Measurements from ENCODE around the gene ZNF410.

Gene ZNF410

DNA sequence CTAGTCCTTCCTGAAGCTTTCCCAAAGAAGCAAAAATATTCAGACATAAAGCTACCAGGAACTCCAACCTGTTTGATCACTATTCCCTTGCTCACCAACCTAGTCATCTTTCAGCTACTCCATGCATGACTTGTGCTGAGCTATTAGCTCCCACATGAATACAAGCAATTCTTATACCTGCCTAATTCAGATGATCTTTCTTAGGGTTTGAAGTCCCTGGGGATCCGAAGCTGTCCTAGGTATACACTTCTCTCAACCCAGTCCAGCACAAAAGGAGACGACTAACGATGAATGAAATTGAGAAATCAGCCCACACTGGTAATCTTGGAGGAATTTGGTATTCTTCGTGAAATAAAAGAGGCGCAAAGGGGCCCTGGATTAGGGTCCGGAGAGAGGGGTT is 35.7 kb upstream of the ZNF410 start:
- no peaks in the 10 kb centered on the region; the same call in 1 of the 2 replicates for H3K79me2 ChIP-seq (ENCODE audit: insufficient read depth, low read length)
- H2AFZ ChIP-seq (ENCODE audit: low read depth, low read length, severe bottlenecking): peak overlapping the region; percentile 96
- H3K27me3 ChIP-seq (ENCODE audit: low read length): no peaks in the 10 kb centered on the region
- no peaks in the 10 kb centered on the region for H3K9me3 ChIP-seq (ENCODE audit: insufficient read depth, low read length)
- peaks cover 39% of the 10 kb centered on the region for H3F3A ChIP-seq (ENCODE audit: insufficient read depth)
- H3K9ac ChIP-seq (ENCODE audit: low read length): peak overlapping the region; percentile 70
- H3K36me3 ChIP-seq (ENCODE audit: low read length): no peaks in the 10 kb centered on the region
- H3K27ac ChIP-seq (ENCODE audit: low read depth, low read length): no peak overlapping the region
- peak overlapping the region; percentile 85 for H3K4me2 ChIP-seq (ENCODE audit: low read depth, low read length, poor library complexity, severe bottlenecking)
- no peaks in the 10 kb centered on the region for H3K9me2 ChIP-seq (replicated peaks; ENCODE audit: insufficient read depth, low read length)
- TF ChIP-seq EZH2phosphoT487 (conservative IDR thresholded peaks at IDR 0.05; ENCODE audit: low read length): no peak
- TF ChIP-seq, protein P1, sequence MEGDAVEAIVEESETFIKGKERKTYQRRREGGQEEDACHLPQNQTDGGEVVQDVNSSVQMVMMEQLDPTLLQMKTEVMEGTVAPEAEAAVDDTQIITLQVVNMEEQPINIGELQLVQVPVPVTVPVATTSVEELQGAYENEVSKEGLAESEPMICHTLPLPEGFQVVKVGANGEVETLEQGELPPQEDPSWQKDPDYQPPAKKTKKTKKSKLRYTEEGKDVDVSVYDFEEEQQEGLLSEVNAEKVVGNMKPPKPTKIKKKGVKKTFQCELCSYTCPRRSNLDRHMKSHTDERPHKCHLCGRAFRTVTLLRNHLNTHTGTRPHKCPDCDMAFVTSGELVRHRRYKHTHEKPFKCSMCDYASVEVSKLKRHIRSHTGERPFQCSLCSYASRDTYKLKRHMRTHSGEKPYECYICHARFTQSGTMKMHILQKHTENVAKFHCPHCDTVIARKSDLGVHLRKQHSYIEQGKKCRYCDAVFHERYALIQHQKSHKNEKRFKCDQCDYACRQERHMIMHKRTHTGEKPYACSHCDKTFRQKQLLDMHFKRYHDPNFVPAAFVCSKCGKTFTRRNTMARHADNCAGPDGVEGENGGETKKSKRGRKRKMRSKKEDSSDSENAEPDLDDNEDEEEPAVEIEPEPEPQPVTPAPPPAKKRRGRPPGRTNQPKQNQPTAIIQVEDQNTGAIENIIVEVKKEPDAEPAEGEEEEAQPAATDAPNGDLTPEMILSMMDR (IDR thresholded peaks at IDR 0.05; ENCODE audit: insufficient read depth, low read length, poor library complexity, severe bottlenecking): no peak
- no peaks in the 10 kb centered on the region for H4K20me1 ChIP-seq (ENCODE audit: low read depth, low read length)
- H3K4me3 ChIP-seq (ENCODE audit: insufficient read depth, low read length, poor library complexity, severe bottlenecking): peak overlapping the region; percentile 62

DNA sequence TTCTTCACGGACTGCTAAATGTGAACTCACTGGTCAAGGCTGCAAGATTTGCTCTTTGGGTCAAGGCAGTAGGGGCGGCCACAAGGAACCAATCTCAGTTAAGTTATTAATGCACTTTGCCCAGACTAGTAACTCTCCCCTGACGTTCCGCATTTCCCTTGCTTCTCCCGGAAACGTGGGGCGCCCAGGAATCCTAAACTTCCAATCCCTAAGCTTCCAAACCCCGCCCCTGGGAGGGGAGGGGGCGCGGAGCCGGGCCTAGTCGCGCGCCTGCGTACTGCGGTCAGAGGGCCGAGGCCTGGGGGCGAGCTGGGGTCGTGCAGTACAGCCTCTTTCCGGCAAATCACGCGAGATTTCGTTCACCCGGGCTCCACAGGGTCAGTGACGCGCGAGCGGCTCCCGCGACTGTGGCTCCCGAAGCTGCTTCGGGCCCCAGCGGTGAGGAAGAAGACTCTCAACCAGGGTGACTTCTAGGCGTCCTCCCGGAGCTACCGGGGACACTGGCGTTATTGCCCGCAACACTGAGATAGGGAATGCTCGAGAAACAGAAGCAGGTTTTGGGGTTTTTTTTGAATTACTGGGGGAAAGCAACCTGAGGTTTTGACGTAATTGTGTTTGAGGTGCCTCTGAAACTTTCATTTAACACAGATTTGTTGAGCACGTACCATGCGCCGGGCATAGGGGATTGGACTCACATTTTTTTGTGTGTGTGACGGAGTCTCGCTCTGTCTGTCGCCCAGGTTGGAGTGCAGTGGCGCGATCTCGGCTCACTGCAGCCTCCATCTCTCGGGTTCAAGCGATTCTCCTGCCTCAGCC is 34.9 kb upstream of the ZNF410 start, which contains the start of gene PTGR2:
TSS of gene PTGR2 (plus strand) at position 265 of the 816 bp plus-strand sequence. CDS start 7,032 bp downstream, outside the sequence.
- TF ChIP-seq, protein P1 (IDR thresholded peaks at IDR 0.05; ENCODE audit: insufficient read depth, low read length, poor library complexity, severe bottlenecking): no peak
- no peak for TF ChIP-seq EZH2phosphoT487 (conservative IDR thresholded peaks at IDR 0.05; ENCODE audit: low read length)
- Histone ChIP-seq H3F3A (ENCODE audit: insufficient read depth) (peaks cover 39% of the 10 kb centered on the region), H3K4me3 (ENCODE audit: insufficient read depth, low read length, poor library complexity, severe bottlenecking) (peak within 1 kb of the TSS; percentile 62), H3K27me3 (ENCODE audit: low read length) (no peaks in the 10 kb centered on the region), H3K9me2 (replicated peaks; ENCODE audit: insufficient read depth, low read length) (no peaks in the 10 kb centered on the region), H3K27ac (ENCODE audit: low read depth, low read length) (peak within 1 kb of the TSS; percentile 49), H3K4me2 (ENCODE audit: low read depth, low read length, poor library complexity, severe bottlenecking) (peak within 1 kb of the TSS; percentile 85), H3K36me3 (ENCODE audit: low read length) (no peaks in the 10 kb centered on the region), H3K9me3 (ENCODE audit: insufficient read depth, low read length) (no peaks in the 10 kb centered on the region), H4K20me1 (ENCODE audit: low read depth, low read length) (no peaks in the 10 kb centered on the region), H2AFZ (ENCODE audit: low read depth, low read length, severe bottlenecking) (peak within 1 kb of the TSS; percentile 96), H3K9ac (ENCODE audit: low read length) (peak within 1 kb of the TSS; percentile 70), H3K79me2 (ENCODE audit: insufficient read depth, low read length) (no peaks in the 10 kb centered on the region; the same call in 1 of the 2 replicates)

DNA sequence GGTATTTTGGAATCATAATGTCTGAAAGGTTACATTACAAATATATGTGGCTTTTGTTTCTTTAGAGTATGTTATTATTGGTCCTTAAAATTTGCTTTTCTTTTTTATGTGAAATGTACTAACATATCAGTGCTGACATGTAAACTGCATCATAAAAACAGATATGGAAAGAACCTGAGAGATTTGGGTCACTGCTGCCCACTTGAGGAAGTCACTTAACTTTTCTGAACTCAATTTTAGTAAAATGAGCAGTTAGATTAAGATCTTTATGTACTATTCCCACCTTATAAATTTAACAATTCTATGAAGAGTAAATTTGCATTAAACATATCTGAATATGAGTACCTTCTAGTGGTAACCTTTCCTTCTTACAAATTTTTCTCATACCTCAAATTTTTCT is 27.5 kb upstream of the ZNF410 start:
- Histone ChIP-seq H3K9ac (ENCODE audit: low read length) (no peak overlapping the region), H3K79me2 (ENCODE audit: insufficient read depth, low read length) (no peaks in the 10 kb centered on the region), H2AFZ (ENCODE audit: low read depth, low read length, severe bottlenecking) (no peak overlapping the region), H3K36me3 (ENCODE audit: low read length) (peaks cover 2% of the 10 kb centered on the region; the same call in 1 of the 2 replicates), H4K20me1 (ENCODE audit: low read depth, low read length) (no peaks in the 10 kb centered on the region), H3K27me3 (ENCODE audit: low read length) (no peaks in the 10 kb centered on the region), H3F3A (ENCODE audit: insufficient read depth) (peaks cover 13% of the 10 kb centered on the region; the same call in 1 of the 2 replicates), H3K4me3 (ENCODE audit: insufficient read depth, low read length, poor library complexity, severe bottlenecking) (no peak overlapping the region), H3K27ac (ENCODE audit: low read depth, low read length) (no peak overlapping the region), H3K9me2 (replicated peaks; ENCODE audit: insufficient read depth, low read length) (no peaks in the 10 kb centered on the region), H3K9me3 (ENCODE audit: insufficient read depth, low read length) (no peaks in the 10 kb centered on the region), H3K4me2 (ENCODE audit: low read depth, low read length, poor library complexity, severe bottlenecking) (no peak overlapping the region)
- no peak for TF ChIP-seq EZH2phosphoT487 (conservative IDR thresholded peaks at IDR 0.05; ENCODE audit: low read length)
- TF ChIP-seq, protein P1 (IDR thresholded peaks at IDR 0.05; ENCODE audit: insufficient read depth, low read length, poor library complexity, severe bottlenecking): no peak

Data from SU-DHL-6 (cell line).